Jurkat, Clone E6-1 (cell line): Measurements from ENCODE around the gene RASL11A. TPM values are rescaled to one million over a fixed set of nuclear protein-coding genes. Genes with fewer than 3 reads are reported as not detected.
"Not testable (repeated sequence)": the region's sequence is repeated elsewhere in the genome, so short reads cannot be mapped to it uniquely, and the experiment has no call there.

ENCODE experiments used
- DNase-seq: peaks from one replicate; pipeline ENCODE4 v3.0.0-alpha.2; 2011; ENCODE audit warnings: low read depth, low spot score
- H3K4me3 ChIP-seq: 2 replicates; pipeline ENCODE4 v1.5.1; 2011; ENCODE audit warnings: mild to moderate bottlenecking, low read length, control low read depth, moderate library complexity
- polyA plus RNA-seq: library from polyadenylated mRNA; unstranded; fragments of >200 nt; gene quantifications from one replicate; pipeline ENCODE4 v1.2.1, GENCODE V29; 2012; ENCODE audit warnings: missing spikeins; ENCODE audit not compliant: insufficient read length, insufficient read depth

The RASL11A gene, protein sequence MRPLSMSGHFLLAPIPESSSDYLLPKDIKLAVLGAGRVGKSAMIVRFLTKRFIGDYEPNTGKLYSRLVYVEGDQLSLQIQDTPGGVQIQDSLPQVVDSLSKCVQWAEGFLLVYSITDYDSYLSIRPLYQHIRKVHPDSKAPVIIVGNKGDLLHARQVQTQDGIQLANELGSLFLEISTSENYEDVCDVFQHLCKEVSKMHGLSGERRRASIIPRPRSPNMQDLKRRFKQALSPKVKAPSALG
- 6.9 TPM for polyA plus RNA-seq

DNA sequence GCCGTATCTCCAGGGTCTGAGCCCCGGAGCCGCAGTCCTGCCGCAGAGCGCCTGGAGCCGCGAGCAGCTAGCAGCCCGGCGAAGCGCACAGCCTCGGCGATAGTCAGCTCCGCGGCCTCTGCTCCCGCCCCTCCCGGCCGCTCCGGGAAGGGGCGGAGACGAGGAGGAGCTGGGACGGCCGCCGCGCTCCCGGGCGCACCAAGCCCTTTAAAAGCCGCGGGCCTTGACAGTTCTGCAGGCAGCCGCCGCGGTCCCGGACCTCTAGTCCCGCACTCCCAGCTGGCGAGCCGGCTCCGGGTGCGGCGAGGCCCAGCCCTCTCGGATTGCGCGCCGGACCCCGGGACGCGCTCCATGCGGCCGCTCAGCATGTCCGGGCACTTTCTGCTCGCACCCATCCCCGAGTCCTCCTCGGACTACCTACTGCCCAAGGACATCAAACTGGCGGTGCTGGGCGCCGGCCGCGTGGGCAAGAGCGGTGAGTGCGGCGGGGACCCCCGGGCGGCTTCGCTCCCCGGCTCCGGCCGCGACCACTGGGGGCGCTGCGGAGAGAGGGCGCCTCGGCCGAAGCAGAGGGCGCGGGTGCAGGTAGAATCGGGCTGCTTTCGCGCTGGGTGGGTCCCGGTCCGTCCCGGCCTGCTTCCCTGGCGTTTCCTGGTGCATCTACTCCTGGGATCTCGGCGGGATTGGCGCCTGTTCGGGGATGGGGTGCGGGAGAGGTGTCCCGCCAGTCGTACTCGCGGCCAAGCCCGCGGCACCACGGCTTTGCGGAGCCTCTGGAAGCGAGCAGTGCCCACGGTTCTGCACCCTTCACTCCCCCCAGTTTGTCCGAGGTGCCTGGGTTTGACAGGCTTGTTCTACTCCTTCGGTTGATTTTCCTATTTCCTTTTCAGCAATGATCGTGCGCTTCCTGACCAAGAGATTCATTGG is at the start of gene RASL11A:
TSS of gene RASL11A (plus strand) at position 237 of the 927 bp plus-strand sequence. CDS start at position 352, 115 bp downstream.
- DNase-seq = peak; percentile 35
- H3K4me3 ChIP-seq = peak within 1 kb of the TSS; percentile 63

DNA sequence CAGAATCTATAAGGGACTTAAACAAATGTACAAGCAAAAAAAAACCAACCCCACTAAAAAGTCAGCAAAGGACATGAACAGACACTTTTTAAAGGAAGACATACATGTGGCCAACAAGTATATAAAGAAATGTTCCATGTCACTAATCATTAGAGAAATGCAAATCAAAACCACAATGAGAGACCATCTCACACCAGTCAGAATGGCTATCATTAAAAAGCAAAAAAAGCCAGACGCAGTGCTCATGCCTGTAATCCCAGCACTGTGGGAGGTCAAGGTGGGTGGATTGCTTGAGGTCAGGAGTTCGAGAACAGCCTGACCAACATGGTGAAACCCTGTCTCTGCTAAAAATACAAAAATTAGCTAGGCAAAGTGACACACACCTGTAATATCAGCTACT is 48.5 kb upstream of the RASL11A start:
- H3K4me3 ChIP-seq, DNase-seq: not testable (repeated sequence)

DNA sequence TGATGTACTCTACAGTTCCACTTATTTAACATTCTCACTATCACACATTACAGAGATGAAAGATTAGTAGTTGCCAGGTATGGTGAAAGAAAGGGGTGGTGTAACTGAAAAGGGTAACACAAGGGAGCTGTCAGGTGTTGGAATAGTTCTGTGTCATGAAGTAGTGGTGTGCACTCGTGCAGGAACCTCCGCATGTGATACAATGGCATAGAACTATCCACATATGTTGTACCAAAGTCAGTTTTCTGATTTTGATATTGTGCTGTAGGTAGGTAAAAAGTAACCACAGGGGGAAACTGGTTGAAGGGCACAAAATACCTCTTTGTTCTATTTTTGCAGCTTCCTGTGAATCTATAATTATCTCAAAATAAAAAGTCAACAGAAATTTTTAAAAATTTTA is 43.6 kb upstream of the RASL11A start:
- DNase-seq = peak; percentile 45

DNA sequence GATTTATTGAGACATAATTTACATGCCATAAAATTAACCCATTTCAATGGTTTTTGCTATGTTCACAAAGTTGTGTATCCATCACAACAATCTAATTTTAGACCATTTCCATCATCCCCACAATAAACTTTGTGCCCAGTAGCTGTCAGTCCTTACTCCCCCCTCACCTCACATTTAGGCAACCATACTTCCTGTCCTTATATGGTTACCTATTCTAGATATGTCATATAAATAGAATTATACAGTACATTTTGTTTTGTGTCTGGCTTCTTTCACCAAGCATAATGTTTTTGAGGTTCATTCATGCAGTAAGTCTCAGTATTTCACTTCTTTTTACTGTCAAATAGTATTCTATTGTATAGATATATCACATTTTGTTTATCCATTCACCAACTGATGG is 42.5 kb upstream of the RASL11A start:
- DNase-seq = no peak
- no peak overlapping the region for H3K4me3 ChIP-seq

More for the DNA sequence above, 43.6 kb upstream of the RASL11A start:
- H3K4me3 ChIP-seq = no peak overlapping the region

DNA sequence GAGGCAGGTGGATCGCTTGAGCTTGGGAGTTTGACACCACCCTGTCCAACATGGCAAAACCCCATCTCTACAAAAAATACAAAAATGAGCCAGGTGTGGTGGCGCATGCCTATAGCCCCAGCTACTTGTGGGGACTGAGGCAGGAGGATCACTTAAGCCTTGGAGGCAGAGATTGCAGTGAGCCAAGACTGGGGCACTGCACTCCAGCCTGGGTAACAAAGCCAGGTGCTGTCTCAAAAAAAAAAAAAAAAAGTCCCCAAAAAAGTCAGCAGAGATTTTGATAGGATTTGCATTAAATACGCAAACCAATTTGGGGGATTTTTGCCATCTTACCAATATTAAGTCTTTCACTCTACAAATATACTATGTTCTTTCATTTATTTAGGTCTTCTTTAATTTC is 41.0 kb upstream of the RASL11A start:
- no peak overlapping the region for H3K4me3 ChIP-seq
- no peak for DNase-seq

DNA sequence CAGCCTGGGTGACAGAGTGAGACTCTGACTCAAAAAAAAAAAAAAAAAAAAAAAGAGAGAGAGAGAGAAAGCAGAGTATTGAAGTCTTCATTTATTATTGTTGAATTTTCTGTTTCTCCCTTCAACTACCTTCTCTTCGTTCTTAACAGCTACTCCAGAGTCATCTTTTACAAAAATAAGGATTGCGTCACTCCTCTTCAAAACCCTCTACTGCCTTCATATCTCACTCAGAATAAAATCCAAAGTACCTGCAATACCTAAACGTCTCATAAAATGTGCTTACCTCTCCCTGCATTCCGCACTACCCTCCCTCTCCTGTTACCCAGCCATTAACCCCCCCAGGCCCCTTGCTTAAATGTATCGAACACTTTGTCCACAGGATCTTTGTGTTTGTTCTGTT is 36.7 kb upstream of the RASL11A start:
- no peak overlapping the region for H3K4me3 ChIP-seq
- DNase-seq = no peak

DNA sequence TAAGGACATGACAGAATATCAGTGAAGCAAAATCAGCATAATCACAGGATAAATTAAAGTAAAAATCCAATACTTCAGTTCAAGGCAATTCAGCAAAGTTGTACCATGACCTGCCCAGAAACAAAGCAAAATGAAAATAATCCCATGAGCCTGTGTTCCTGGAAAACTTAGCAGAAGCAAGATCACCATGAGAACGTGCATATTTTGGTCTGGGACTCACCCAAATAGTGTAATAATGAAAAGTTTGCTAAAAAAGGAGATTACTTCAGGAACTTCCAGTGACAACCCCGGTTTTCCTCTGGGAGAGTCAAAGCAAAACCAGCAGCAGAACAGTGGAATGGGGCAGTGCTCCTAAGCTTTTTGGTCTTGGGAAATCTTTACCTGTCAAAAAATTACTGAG is 34.2 kb upstream of the RASL11A start:
- no peak for DNase-seq
- no peak overlapping the region for H3K4me3 ChIP-seq

DNA sequence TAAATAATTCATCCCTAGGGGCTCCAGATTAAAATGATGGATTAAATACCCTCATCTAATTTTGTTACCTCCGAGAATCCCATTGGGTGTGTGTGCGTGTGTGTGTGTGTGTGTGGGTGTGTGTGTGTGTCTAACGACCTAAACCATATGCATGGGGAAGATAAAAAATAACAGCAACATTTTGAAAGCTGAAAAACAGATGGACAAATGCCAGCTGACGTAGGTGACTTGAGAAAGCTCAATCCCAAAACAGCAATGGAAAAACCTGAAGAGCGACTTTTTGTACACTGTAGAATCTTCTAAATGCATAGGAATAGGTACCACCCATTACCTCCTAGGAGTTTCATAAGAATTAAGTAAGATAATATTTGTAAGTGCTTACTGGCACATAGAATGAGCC is 27.9 kb upstream of the RASL11A start:
- H3K4me3 ChIP-seq = no peak overlapping the region
- DNase-seq = no peak

DNA sequence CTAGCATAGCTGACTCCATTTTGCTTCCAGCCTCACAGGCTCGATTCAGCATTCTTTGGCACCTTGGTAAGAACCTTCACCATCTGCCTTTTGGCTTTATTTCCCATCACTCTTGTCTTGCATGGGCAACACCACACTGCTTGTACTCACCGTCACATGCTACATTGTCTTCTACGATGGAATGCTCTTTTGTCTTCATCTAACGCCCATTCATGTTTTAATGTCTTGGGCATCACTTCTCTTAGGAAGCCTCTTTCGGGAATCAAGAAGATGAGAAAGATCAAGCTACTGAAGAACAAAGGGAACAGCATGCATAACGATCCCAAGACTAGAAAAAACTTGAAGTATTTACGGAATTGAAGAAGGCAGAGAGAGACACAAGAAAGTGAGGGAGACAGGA is 25.0 kb upstream of the RASL11A start:
- no peak for DNase-seq
- H3K4me3 ChIP-seq = no peak overlapping the region

DNA sequence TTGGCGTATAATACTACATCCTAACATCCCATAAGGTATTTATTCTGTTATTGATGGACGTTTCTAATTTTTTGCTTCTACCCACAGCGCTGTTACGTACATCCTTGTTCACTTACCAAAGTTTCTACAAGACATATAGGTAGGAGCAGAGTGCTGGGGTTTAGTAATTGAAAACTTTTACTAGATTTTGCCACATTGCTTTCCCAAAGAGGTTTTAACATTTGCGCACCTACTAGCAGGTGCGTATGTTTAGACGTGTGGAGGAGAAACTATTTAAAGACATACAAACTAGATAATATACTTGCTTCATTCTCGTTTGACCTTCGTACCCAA is 19.8 kb upstream of the RASL11A start:
- no peak for DNase-seq
- H3K4me3 ChIP-seq = peak overlapping the region; percentile 82

DNA sequence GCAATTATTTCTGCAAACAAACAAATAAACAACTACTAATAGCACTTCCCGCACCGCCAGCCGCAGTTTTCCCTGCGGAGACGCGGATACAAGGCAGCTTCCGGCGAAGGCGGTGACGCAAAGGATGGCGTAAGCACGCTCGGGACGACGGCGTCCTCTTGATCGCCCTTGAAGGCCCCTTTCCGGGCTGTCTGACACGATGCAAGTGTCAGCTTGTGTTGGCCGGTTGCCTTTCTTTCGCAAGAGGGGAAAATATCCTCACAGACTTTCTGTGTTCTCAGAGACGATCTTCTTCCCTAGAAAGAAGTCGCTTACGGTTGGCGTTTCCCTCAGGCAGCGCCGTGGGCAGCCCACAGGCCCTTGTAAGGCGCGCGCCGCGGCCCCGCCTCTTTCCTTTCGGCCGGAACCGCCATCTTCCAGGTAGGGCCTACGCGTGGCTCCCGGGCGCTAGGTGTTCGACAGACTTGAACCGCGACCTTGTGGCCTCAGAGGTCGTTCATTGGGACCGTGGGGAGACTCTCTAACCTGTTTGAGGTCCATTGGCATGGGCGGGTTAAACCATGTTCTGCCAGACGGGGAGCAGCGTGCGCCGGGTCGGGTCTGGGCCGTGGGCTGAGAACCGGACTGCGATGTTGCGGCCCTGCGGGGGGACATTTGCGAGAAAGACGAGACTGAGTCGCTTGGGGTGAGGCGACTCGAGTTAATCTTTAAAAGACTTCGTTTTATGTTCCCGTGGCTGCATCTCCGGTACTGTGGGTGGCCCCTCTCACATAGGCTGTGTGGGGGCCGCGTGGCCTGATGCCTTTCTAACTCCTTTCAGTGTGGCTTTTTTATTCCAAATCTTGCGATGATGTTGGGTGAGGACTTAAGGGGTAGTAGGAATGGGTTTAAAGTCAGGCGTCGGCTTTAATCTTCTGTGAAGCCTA is 19.2 kb upstream of the RASL11A start, which contains the start of gene RPL21:
TSS of gene RPL21 (plus strand) at position 393 of the 926 bp plus-strand sequence. CDS start 2,219 bp downstream, outside the sequence.
- peak within 1 kb of the TSS; percentile 82 for H3K4me3 ChIP-seq
- DNase-seq = peak; percentile 94

DNA sequence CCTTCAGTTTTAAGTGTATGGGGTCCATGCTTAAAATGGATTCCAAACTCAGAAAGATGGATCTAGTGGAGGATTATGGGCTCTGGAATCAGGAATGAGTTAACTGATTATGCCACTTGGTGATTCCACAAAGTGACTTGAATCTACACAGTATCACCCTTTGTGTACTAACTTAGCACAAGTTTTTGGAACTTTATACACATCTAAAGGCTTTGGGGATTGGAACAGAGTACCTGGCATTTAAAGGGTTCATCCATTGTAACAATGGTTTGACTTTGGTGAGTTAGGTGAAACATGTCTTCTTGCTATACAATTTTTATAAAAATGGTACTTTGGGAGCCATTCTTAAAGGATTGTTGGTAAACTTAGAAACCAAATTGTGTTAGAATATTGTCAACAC is 18.2 kb upstream of the RASL11A start:
- H3K4me3 ChIP-seq = peak overlapping the region; percentile 82
- DNase-seq = no peak

DNA sequence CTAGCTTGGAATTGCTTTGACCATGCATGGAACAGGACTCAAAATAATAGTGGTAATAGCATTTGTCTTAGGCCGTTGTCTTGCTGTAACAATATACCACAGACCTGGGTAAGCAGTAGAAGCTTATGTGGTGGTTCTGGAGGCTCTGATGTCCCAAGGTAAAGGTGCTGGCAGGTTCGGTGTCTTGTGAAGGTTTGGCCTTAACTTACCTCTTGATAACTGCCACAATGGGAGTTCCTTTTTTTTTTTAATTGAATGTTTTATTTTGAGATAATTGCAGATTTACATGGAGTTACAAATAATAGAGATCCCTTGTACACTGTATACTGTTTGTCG is 13.4 kb upstream of the RASL11A start:
- H3K4me3 ChIP-seq = no peak overlapping the region
- DNase-seq = no peak

DNA sequence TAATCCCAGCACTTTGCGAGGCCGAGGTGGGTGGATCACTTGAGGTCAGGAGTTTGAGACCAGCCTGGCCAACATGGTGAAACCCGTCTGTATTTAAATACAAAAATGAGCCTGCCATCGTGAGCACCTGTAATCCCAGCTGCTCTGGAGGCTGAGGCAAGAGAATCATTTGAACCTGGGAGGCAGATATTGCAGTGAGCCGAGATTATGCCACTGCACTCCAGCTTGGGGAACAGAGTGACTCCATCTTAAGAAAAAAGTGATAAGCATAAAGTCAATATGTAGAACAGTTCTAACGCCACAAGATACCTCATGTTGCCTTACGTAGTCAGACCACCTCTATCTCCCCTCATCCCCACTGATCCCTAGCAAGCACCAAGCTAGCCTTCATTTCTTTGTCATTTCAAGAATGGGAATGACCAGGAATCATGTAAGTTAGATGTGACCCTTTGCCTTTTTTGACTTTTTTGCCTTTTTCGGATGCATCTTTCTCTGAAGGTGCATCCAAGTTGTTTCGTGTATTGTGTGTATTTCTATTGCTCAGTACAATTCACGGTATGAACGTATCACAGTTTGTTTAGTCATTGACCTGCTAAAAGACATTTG is 12.9 kb upstream of the RASL11A start:
- no peak for DNase-seq
- H3K4me3 ChIP-seq = no peak overlapping the region

DNA sequence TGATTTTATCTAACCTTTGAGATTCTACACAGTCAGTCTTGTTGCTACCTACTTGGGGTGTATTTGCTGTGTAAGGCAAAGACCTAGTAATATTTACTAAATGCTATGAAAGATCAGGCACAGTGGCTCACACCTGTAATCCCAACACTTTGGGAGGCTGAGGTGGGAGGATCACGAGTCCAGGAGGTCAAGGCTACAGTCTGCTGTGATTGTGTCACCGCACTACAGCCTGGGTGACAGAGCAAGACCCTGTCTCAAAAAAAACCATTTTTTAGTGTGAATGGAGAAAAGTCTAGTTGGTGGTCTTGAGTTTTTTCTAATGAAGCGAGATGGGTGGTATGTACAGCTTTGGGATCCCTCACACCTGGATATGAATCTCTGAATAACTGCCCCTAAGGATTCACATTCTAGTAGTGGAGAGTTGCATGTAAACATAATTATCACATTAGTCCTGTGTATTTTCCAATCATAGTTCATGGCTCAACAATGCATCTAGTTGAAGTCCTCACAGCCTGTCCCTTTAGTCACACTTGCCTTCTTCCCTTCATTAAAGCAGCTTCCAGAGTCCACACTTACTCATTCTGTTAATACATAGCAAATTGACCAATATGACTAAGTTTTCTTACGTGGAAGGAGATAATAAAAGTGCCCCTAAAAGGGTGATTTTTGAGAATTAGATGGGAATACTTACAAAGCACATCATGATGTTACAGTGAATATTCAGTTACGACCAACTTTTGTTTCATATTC is 11.8 kb upstream of the RASL11A start:
- DNase-seq = no peak
- no peak overlapping the region for H3K4me3 ChIP-seq

DNA sequence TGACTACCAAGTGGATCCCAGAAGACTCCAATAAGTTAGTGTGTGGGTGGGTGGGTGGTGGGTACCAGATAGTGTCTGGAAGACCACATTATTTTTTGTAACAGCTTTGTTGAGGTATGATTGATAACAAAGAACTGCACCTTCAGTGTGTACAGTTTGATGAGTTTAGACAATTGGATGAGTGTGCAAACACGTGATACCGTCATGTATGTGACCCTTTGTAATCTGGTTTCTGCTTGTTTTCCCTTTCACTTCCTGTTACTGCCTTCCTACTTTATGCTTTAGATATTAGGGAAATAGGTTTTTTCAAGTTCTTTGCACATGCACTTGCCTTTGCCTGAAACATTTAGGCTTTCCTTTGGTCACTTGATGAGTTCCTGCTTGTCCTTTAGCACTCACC is 10.8 kb upstream of the RASL11A start:
- no peak for DNase-seq
- no peak overlapping the region for H3K4me3 ChIP-seq

DNA sequence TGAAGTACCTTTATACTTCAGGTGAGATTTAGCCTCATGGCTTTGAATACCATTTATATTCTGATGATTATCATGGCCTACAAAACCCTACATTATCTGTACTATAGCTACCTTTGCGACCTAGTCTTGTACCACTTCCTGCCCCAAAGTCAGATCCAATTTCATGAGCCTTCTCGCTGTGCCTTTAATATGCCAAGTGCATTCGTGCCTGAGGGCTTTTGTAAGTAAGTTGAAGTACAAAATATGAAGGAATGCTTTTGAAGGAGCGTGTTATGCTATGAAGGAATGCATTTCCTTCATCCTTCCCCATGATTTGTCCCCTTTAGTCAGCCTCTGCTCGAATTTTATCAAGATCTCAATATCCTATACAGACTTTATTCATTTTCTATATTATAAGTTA is 9.2 kb upstream of the RASL11A start:
- no peak overlapping the region for H3K4me3 ChIP-seq
- DNase-seq = peak; percentile 55

DNA sequence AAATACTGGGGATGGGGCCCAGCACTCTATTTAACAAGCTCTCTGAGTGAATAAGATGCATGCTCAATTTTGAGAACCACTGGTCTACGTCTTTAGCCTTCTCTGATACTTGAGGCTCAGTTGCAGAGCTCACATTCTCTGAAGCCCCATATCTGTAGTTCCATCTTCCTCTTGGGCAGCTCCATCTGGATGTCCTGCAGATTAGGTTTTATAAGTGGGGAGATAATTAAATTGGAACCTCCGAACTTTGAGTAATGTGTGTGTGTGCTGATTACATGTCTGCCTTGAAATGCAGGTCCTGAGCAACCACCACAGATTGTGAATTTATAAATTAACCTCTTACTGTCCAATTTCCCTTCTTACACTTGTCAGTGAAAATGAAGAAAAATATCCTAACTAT is 7.2 kb upstream of the RASL11A start:
- no peak for DNase-seq
- H3K4me3 ChIP-seq = no peak overlapping the region
